ENCODE data around the gene NMT1.

NMT1 gene

DNA sequence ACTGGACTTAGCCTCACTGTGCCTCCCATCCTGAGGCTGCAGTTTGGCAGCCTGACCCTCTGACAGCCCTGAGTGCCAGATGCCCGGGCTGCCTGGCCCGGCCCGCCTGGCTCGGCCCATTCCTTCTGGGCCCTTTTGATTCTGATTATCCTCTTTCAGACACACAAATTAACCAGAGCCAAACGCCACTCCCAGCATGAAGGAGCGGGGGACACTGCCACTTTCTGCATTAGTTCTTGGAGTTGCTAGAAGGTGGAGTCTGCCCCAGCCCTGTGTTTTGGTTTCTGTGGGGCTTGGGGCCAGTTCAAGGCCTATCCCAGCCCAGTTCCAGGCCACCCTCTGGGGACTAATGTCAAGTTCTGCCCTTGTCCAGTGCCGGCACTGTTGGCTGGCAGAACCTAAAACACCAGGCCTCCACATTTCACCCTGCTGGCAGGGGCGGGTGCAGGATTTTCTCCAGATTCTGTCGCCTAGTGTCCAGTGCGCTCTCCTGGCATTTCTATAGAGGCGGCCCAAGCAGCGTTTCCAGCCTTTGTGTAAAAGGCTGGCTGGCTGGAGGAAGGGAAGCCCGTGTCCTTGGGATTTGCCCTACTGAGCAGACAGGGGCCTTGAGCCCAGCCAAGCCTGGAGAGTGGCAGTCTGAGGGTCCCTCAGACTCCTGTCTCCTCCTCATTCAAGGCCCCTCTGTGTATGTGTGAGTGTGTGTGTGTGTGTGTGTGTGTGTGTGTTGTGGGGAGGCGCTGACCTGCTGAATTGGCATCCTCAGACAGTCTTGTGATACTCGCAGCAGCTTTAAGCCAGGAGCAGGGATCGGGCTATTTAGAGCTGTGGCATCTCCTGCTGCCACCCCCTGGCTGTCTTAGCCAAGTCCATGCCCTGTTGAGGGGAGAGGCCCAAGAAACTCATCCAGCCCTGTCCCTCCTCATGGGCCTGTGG is 49.8 kb downstream of the NMT1 start:
- H3K27me3 Mint-ChIP-seq (ENCODE audit: low read depth), result no peaks in the 10 kb centered on the region
- H3K27ac Mint-ChIP-seq, result no peak overlapping the region
- peaks cover 6% of the 10 kb centered on the region for H3K36me3 Mint-ChIP-seq (ENCODE audit: low read depth)

DNA sequence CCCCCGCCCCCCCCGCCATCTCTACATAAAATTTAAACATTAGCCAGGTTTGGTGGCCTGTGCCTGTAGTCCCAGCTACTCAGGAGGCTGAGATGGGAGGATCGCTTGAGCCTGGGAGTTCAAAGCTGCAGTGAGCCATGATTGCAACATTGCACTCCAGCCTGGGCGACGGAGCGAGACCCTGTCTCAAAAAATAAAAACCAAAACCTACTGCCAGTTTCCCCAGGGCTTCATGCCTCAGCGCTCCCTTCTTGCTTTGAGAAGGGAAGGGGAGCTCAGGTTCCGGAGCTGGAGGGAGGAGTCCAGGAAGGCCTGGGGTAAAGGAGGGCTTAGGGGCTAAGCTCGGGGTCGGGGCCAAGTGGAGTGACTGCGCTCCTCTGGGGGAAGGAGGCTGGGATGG is 50.7 kb downstream of the NMT1 start:
- H3K4me1 Mint-ChIP-seq (ENCODE audit: low read depth), result no peaks in the 10 kb centered on the region
- H3K36me3 Mint-ChIP-seq (ENCODE audit: low read depth), result peaks cover 6% of the 10 kb centered on the region
- no peak overlapping the region for H3K27ac Mint-ChIP-seq
- no peaks in the 10 kb centered on the region for H3K27me3 Mint-ChIP-seq (ENCODE audit: low read depth)
- no peak overlapping the region for H3K4me3 Mint-ChIP-seq
- no peaks in the 10 kb centered on the region for H3K9me3 Mint-ChIP-seq

More for the DNA sequence above, 49.8 kb downstream of the NMT1 start:
- Mint-ChIP-seq H3K4me1 (ENCODE audit: low read depth) (no peaks in the 10 kb centered on the region), H3K4me3 (no peak overlapping the region), H3K9me3 (no peaks in the 10 kb centered on the region)

DNA sequence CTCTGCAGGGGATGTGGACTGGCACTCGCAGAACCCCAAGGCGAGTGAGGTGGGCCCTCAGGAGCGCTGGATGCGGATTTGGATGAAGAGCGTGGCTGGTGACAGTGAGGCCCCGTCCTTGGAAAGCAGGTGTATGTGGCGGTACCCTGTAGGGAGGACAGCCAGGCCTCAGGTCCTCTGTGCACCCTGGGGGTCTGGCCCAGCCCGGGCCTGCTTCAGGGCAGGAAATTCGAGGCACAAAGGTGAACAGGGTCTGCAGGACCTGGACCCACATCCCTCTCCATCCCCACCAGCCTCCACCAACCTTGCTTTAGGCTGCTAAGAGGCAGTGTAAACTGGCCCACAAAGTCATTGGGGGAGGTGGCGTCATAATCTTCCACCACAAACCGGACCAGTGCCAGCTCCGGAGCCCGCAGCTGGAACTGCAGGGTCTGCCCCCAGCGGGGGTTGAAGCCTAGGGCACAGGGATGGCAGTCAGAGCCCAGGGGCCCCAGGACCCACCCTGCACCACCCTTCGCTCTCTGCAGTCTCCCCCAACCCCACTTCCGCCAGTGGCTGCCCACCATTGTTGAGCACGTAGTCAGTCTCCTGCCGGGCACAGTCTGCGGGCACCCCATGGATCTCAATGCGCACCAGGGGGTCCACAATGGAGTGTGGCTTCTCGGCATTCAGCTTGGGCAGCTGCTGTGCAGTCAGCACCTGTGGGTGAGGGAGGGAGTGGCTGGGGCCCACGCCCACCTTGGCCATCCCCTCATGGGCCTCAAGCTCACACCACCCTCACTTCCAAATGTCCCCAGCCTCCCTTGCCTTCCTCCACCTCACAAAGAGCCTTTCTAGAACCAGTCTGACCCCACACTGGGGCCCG is 51.7 kb downstream of the NMT1 start:
- Mint-ChIP-seq H3K27ac (no peak overlapping the region), H3K9me3 (no peaks in the 10 kb centered on the region), H3K4me3 (no peak overlapping the region), H3K36me3 (ENCODE audit: low read depth) (peaks cover 4% of the 10 kb centered on the region), H3K4me1 (ENCODE audit: low read depth) (no peaks in the 10 kb centered on the region), H3K27me3 (ENCODE audit: low read depth) (no peaks in the 10 kb centered on the region)

DNA sequence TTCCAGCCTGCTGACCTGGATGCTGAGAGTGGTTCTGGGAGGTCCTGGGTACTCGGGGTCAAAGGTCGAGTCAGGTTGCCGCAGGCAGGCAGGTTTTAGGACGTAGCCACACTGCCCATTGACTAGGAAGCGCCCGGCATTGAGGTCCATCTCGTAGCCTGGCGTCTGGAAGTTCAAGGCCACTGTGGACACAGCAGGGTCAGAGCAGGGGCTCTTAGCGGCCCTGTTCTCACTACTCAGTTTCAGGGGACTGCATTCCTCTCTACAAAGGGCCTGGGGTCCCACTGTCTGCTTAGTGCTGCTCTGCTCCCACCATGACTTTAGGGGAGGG is 52.3 kb downstream of the NMT1 start:
- H3K36me3 Mint-ChIP-seq (ENCODE audit: low read depth), result peaks cover under 1% of the 10 kb centered on the region
- H3K4me1 Mint-ChIP-seq (ENCODE audit: low read depth), result no peaks in the 10 kb centered on the region
- no peaks in the 10 kb centered on the region for H3K9me3 Mint-ChIP-seq
- H3K27ac Mint-ChIP-seq, result no peak overlapping the region
- H3K4me3 Mint-ChIP-seq, result no peak overlapping the region
- no peaks in the 10 kb centered on the region for H3K27me3 Mint-ChIP-seq (ENCODE audit: low read depth)

DNA sequence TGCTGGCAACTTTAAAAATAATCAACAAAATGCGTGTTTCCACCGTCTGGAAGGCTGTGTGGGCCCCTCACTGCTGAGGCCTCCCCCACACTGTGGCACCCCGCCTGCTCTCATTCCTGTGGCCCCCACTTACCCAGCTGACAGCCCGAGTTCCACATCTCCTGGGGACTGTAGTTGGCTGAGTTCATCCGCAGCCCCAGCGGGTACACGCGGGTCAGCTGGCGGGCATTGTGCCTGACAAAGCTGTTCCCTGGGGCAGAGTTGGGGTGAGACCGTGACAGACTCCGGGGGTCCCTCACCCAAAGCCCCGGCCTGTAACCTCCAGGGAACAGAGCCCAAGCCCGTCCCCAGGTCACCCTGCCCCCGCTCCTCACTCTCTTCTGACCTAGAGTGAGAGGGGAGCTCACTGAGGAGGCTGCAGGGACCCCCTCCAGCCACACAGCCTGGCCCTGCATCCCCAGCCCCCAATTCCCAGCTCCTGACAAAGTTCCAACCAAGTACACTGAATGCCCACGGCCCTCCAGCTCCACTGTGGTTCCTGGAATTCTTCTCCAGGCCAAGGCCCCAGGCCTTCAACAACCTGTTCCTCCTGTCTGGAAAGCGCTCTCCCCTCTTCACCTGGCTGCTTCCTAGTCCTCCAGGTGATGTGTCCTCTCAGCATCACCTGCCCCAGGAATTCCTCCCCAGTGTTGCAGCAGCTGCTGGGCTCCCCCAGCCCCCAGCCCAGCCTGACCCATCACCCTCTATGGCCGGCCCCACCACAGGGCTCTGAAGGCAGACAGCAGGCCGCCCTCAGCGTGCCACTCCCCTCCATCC is 53.2 kb downstream of the NMT1 start:
- Mint-ChIP-seq H3K27me3 (ENCODE audit: low read depth) (no peaks in the 10 kb centered on the region), H3K36me3 (ENCODE audit: low read depth) (no peaks in the 10 kb centered on the region), H3K4me3 (no peak overlapping the region), H3K27ac (no peak overlapping the region), H3K4me1 (ENCODE audit: low read depth) (no peaks in the 10 kb centered on the region), H3K9me3 (no peaks in the 10 kb centered on the region)

DNA sequence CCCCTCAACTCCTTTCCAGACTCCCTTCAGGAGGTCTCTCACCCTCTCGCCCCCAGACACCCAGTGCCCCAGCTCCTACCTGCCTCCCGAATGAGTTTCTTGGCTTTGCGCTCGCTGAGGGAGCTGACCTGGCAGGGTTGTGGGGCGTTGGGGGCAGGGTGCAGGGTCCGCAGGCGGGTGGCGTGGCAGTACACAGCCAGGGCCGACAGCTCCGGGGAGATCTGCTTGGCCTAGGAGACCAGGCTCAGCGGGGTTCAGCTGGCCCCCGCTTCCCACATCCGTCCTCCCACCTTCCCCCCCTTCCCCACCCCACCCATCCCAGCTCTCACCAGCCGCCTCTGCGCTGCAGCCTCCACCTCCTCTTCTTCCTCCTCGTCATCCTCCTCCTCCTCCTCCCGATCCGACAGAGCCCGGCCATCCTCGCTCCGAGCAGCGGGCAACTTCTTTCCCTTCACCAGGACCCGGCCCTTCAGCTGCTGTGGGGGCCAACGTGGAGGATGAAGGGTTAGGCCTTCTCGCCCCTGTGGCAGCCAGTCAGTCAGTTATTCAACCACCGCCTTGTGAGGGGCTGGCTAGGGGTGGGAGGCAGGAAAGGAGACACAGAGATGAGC is 54.0 kb downstream of the NMT1 start:
- H3K36me3 Mint-ChIP-seq (ENCODE audit: low read depth), result no peaks in the 10 kb centered on the region
- H3K27me3 Mint-ChIP-seq (ENCODE audit: low read depth), result no peaks in the 10 kb centered on the region
- H3K4me3 Mint-ChIP-seq, result no peak overlapping the region
- H3K4me1 Mint-ChIP-seq (ENCODE audit: low read depth), result no peaks in the 10 kb centered on the region
- H3K27ac Mint-ChIP-seq, result no peak overlapping the region
- H3K9me3 Mint-ChIP-seq, result no peaks in the 10 kb centered on the region

DNA sequence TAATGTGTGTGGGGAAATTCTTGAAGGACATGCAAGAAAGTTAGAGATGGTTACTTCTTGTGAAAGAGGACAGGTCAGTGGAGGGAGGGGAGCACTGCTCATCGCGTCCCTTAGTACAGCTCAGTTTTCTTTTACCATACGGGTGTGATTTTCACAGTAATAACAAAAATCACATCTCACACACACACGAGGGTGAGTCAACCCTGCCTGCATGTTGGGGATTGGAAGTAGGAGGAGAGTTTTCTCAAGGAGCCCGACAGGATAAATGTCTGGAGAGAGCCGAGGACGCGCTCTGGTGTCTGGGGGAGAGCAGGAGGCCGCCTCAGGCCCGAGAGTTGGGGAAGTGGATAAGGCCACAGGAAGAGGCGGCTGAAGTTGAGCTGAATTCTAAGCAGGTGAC is 54.8 kb downstream of the NMT1 start:
- H3K27ac Mint-ChIP-seq, result no peak overlapping the region
- H3K4me1 Mint-ChIP-seq (ENCODE audit: low read depth), result no peaks in the 10 kb centered on the region
- no peaks in the 10 kb centered on the region for H3K36me3 Mint-ChIP-seq (ENCODE audit: low read depth)
- no peaks in the 10 kb centered on the region for H3K9me3 Mint-ChIP-seq
- H3K27me3 Mint-ChIP-seq (ENCODE audit: low read depth), result no peaks in the 10 kb centered on the region
- no peak overlapping the region for H3K4me3 Mint-ChIP-seq

DNA sequence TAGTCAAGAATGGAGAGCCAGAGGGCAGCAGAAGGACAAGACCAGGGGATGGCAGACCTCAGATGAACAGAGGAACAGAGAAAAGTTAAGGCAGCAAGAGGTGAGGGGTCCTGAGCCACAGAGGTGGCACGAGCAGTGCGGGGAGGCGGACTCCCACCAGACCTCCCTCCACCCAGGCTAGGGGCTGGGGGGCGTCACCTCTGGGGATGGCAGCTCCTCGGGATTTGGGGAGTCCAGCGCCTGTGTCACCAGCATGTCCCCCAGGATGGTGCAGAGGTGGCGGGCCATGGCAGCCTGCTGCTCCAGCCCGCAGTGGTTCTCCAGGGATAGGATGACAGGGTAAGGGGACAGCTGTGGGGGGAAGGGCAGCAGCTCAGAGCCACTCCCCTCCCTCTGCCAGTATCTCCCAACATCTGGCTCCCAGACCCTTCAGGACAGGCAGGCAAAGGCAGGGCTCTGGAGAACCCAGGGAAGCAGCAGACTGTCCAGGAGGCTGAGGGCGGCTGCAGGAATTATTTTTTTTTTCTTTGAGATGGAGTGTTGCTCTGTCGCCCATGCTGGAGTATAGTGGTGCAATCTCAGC is 55.4 kb downstream of the NMT1 start:
- Mint-ChIP-seq H3K4me1 (ENCODE audit: low read depth) (no peaks in the 10 kb centered on the region), H3K36me3 (ENCODE audit: low read depth) (no peaks in the 10 kb centered on the region), H3K4me3 (no peak overlapping the region), H3K27me3 (ENCODE audit: low read depth) (peaks cover 3% of the 10 kb centered on the region), H3K9me3 (no peaks in the 10 kb centered on the region), H3K27ac (peak overlapping the region; percentile 14)

DNA sequence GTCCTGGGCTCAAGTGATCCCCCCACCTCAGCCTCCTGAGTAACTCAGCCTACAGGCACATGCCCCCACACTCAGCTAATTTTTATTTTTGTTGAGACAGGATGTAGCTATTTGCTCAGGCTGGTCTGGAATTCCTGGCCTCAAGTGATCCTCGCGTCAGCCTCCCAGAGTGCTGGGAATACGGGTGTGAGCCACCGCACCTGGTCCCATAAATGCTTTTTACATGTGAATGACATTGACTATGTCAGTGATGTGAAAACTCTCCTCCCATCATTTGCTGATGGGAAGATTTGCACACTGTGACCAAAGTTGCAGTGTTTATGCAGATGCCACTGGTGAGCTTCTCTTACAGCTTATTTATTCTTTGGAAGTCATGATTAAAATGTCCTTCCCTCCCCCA is 56.2 kb downstream of the NMT1 start:
- no peak overlapping the region for H3K4me3 Mint-ChIP-seq
- H3K27ac Mint-ChIP-seq, result no peak overlapping the region
- H3K27me3 Mint-ChIP-seq (ENCODE audit: low read depth), result peaks cover 8% of the 10 kb centered on the region
- no peaks in the 10 kb centered on the region for H3K9me3 Mint-ChIP-seq
- no peaks in the 10 kb centered on the region for H3K36me3 Mint-ChIP-seq (ENCODE audit: low read depth)
- no peaks in the 10 kb centered on the region for H3K4me1 Mint-ChIP-seq (ENCODE audit: low read depth)

DNA sequence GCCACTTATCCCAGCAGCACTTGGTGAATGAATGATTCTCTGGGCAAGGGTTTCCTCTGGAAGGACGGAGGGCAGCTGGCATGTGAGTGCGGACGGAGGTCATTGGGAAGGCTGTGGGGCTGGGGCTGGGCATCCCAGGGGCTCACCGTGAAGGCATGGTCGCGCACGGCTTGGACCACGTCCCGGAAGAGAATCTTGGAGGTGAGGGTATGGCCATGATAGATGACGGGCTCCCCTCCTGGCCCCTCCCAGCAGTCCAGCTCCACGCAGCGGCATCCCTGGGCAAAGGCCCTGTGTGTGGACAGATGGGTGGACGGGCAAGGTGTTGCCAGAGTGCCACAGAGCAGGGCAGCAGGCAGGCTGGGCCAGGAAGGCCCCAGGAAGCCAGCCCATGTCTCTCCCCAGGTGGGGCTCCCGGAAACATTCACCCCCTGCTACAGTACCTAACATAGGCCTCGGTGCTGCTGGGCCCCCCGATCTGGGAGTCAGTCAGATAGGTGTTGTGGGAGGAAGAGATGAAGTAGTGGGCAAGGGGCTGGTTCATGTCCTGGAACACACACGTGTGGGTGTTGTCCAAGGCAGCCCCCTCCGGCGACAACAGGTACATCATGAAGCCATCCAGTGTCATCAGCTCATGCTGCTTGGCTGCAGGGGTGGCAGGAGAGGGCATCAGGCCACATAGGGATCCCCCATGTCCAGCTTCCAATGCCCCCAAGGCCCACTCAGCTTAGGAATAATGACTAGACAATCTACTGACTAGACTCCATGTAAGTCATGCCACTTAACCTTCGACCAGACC is 56.9 kb downstream of the NMT1 start:
- H3K4me3 Mint-ChIP-seq, result no peak overlapping the region
- H3K4me1 Mint-ChIP-seq (ENCODE audit: low read depth), result no peaks in the 10 kb centered on the region
- no peaks in the 10 kb centered on the region for H3K9me3 Mint-ChIP-seq
- H3K27me3 Mint-ChIP-seq (ENCODE audit: low read depth), result peaks cover 8% of the 10 kb centered on the region
- H3K36me3 Mint-ChIP-seq (ENCODE audit: low read depth), result no peaks in the 10 kb centered on the region
- no peak overlapping the region for H3K27ac Mint-ChIP-seq

DNA sequence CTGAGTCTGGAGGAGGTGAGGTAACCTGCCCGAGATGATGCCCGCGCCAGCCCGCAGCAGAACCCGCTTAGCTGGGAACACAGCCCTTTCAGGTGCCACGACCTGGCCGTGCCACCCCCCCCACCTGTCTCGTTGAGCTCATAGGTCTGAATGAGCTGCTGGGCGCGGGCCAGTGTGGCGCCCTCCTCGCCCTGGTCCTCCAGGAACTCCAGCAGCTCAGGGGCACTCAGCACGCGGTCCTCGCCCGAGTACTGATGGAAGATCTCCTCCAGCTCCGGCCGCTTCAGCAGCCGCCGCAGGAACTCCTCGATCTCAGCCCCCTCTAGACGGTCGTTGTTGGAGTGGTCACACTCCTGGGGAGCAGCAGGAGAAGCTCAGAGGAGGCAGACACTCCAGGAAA is 57.6 kb downstream of the NMT1 start:
- peaks cover 8% of the 10 kb centered on the region for H3K27me3 Mint-ChIP-seq (ENCODE audit: low read depth)
- H3K4me3 Mint-ChIP-seq, result no peak overlapping the region
- H3K27ac Mint-ChIP-seq, result no peak overlapping the region
- no peaks in the 10 kb centered on the region for H3K36me3 Mint-ChIP-seq (ENCODE audit: low read depth)
- no peaks in the 10 kb centered on the region for H3K9me3 Mint-ChIP-seq
- no peaks in the 10 kb centered on the region for H3K4me1 Mint-ChIP-seq (ENCODE audit: low read depth)

DNA sequence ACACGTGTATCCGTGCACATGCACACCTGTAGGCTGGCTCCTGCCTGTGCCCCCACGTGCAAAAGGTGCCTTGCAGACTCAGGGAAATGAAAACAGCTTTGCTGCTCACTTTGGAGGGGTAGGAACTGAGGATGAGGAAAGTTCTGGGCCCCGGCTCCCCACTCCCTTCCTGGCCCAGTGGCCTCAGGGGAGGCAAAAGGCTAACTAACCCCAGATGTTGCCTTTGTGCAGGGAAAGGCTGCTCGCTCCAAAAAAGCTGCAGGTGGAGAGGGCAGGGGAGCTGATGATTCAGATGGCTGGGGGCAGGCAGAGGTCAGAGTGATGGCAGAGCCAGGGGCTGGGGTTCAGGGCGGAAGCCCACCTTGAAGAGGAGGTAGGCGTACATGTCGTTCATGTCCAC is 58.8 kb downstream of the NMT1 start:
- Mint-ChIP-seq H3K27ac (no peak overlapping the region), H3K27me3 (ENCODE audit: low read depth) (peaks cover 8% of the 10 kb centered on the region), H3K36me3 (ENCODE audit: low read depth) (no peaks in the 10 kb centered on the region), H3K4me3 (no peak overlapping the region), H3K9me3 (no peaks in the 10 kb centered on the region), H3K4me1 (ENCODE audit: low read depth) (no peaks in the 10 kb centered on the region)

DNA sequence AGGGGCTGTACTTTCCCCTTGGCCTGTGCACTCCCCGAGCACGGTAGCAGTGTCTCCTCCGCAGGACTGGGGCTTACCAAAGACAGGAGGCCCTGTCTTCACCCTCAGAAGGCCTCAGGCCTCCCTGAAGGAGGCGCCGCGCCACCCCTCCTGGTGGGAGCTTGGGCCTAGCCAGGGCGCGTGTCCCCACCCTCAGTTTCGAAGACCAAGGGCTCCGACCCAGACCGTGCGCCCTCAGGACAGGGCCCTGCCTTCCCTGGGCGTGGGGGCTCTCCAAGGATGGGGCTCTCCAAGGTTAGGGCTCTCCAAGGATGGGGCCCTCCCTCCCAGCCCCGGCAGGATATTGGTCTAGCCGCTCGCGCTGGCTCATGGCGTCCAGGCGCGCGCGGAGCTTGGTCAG is 59.4 kb downstream of the NMT1 start:
- Mint-ChIP-seq H3K27me3 (ENCODE audit: low read depth) (peaks cover 8% of the 10 kb centered on the region), H3K27ac (no peak overlapping the region), H3K4me3 (no peak overlapping the region), H3K9me3 (no peaks in the 10 kb centered on the region), H3K36me3 (ENCODE audit: low read depth) (no peaks in the 10 kb centered on the region), H3K4me1 (ENCODE audit: low read depth) (no peaks in the 10 kb centered on the region)

All from T-helper 1 cell treated with Interleukin-12 subunit alpha and Interleukin-12 subunit beta and Interleukin-4 antibody, amounts not matched to agents 30 μg/mL and 1 μg/mL, for 36 hours (primary cell).